WTC11 (cell line): ENCODE measurements around the gene GPX4.

Experiments
- ATF1 ChIP-seq: sonication (generic); formaldehyde crosslinking; IDR thresholded peaks from 2 replicates; pipeline ENCODE4 v1.8.1; 2023; ENCODE audit warnings: mild to moderate bottlenecking, moderate library complexity, missing genetic modification reagents
- ATF3 ChIP-seq: sonication (generic); formaldehyde crosslinking; conservative IDR thresholded peaks from 2 replicates; pipeline ENCODE4 v1.8.1; 2022; ENCODE audit warnings: mild to moderate bottlenecking, missing genetic modification reagents
- FOXJ3 ChIP-seq: sonication (generic); formaldehyde crosslinking; IDR thresholded peaks from 2 replicates; pipeline ENCODE4 v1.9.0; 2021; ENCODE audit warnings: missing genetic modification reagents, mild to moderate bottlenecking, borderline replicate concordance
- TEAD4 ChIP-seq: sonication (generic); formaldehyde crosslinking; IDR thresholded peaks from 2 replicates; pipeline ENCODE4 v1.8.0; 2022; ENCODE audit warnings: mild to moderate bottlenecking, missing genetic modification reagents
- ZNF512 ChIP-seq: sonication (generic); formaldehyde crosslinking; IDR thresholded peaks from 2 replicates; pipeline ENCODE4 v1.8.1; 2022; ENCODE audit warnings: missing genetic modification reagents, borderline replicate concordance
- TF ChIP-seq, protein P1 (sequence below): sonication (generic); formaldehyde crosslinking; IDR thresholded peaks from 2 replicates; pipeline ENCODE4 v1.8.0; 2022; ENCODE audit warnings: mild to moderate bottlenecking, missing genetic modification reagents
- TF ChIP-seq, protein P2 (sequence below): fragments of 200-600 bp; IDR thresholded peaks from 2 replicates; pipeline ENCODE4 v1.8.0; 2022; ENCODE audit warnings: antibody characterized with exemption
- TF ChIP-seq, protein P3 (sequence below): sonication (generic); formaldehyde crosslinking; IDR thresholded peaks from 2 replicates; pipeline ENCODE4 v1.8.1; 2022; ENCODE audit warnings: mild to moderate bottlenecking, missing genetic modification reagents, moderate library complexity, borderline replicate concordance

DNA sequence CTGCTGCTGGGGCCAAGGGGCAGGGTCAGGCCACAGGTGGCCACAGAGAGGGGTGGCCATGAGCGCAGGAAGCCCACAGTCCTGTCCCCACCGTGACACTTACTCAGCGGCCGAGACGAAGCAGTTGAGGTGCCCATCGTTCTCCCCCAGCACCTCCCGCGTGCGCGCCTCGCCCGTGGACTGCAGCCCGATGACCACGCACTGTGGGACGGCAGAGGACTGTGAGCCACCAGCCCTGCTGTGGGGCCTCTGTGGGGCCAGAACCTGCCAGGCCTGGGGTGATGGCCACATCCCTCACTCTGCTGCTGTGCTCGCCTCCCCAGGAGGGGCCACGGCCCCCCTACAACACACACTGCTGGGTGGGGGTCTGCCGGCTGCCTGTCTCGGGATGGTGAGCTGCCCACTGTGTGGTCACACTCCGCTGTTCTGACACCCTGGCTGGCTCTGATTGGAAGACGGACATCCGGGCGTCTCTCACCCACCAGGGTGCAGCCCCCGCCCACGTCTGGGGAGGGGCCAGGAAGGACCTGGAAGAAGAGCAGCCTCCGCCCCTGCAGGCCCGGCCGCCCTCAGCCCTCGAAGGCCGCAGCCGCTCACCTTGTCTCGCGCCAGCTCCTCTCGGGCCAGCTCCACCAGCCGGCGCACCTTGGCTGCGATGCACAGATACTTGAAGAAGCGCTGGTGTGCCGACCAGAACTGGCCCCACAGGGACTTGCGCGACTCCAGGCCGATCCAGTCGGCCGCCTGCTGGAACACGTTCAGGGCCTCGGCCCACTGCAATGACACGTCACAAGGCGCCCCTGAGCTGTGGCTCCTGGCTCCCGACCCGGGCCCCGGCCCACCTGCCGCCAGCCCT, 13.2 kb downstream of the GPX4 start:
- TF ChIP-seq, protein P1, sequence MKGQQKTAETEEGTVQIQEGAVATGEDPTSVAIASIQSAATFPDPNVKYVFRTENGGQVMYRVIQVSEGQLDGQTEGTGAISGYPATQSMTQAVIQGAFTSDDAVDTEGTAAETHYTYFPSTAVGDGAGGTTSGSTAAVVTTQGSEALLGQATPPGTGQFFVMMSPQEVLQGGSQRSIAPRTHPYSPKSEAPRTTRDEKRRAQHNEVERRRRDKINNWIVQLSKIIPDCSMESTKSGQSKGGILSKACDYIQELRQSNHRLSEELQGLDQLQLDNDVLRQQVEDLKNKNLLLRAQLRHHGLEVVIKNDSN (CRISPR knock-in tag): no peak
- TF ChIP-seq ATF1 (CRISPR knock-in tag): no peak
- TF ChIP-seq, protein P2, sequence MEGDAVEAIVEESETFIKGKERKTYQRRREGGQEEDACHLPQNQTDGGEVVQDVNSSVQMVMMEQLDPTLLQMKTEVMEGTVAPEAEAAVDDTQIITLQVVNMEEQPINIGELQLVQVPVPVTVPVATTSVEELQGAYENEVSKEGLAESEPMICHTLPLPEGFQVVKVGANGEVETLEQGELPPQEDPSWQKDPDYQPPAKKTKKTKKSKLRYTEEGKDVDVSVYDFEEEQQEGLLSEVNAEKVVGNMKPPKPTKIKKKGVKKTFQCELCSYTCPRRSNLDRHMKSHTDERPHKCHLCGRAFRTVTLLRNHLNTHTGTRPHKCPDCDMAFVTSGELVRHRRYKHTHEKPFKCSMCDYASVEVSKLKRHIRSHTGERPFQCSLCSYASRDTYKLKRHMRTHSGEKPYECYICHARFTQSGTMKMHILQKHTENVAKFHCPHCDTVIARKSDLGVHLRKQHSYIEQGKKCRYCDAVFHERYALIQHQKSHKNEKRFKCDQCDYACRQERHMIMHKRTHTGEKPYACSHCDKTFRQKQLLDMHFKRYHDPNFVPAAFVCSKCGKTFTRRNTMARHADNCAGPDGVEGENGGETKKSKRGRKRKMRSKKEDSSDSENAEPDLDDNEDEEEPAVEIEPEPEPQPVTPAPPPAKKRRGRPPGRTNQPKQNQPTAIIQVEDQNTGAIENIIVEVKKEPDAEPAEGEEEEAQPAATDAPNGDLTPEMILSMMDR: no peak
- TF ChIP-seq TEAD4: no peak
- TF ChIP-seq ATF3 (CRISPR knock-in tag): no peak
- TF ChIP-seq FOXJ3 (CRISPR knock-in tag): no peak
- no peak for TF ChIP-seq ZNF512 (CRISPR knock-in tag)
- TF ChIP-seq, protein P3, sequence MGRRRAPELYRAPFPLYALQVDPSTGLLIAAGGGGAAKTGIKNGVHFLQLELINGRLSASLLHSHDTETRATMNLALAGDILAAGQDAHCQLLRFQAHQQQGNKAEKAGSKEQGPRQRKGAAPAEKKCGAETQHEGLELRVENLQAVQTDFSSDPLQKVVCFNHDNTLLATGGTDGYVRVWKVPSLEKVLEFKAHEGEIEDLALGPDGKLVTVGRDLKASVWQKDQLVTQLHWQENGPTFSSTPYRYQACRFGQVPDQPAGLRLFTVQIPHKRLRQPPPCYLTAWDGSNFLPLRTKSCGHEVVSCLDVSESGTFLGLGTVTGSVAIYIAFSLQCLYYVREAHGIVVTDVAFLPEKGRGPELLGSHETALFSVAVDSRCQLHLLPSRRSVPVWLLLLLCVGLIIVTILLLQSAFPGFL (CRISPR knock-in tag): no peak
